IPS DF 4.7 (cell line): ENCODE results near the gene SH3PXD2B.
"Not testable (repeated sequence)": the region's sequence is repeated elsewhere in the genome, so short reads cannot be mapped to it uniquely, and the experiment has no call there.

ENCODE experiments used
- DNase-seq: peaks from one replicate; pipeline ENCODE4 v3.0.0-alpha.2; 2013; ENCODE audit warnings: low spot score; ENCODE audit errors: extremely low read depth

SH3PXD2B gene

DNA sequence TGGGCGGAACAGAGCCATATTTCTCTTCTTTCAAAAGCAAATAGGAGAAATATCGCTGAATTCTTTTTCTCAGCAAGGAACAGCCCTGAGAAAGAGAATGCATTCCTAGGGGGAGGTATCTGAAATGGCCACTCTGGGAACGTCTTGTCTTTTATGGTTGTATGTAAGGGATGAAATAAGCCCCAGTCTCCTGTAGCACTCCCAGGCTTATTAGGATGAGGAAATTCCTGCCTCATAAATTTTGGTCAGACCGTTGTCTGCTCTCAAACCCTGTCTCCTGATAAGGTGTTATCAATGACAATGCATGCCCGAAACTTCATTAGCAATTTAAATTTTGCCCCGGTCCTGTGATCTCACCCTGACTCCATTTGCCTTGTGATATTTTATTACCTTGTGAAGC lies 52.3 kb downstream of the SH3PXD2B start:
- DNase-seq = not testable (repeated sequence)

DNA sequence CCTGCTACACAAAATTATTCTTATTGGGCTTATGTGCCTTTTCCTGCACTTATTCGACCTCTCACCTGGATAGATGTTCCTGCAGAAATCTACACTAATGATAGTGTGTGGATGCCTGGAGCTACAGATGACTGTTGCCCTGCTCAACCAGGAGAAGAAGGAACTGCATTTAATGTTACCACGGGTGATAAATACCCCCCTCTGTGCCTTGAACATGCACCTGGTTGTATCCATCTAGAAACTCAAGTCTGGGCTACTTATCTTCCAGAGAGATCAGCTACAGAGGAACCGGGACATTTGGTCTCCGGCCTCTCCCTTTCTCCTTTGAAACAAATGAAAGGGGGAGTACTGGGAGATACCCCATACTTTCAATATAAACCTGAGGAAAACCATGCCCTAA lies 54.5 kb downstream of the SH3PXD2B start:
- DNase-seq = no peak

DNA sequence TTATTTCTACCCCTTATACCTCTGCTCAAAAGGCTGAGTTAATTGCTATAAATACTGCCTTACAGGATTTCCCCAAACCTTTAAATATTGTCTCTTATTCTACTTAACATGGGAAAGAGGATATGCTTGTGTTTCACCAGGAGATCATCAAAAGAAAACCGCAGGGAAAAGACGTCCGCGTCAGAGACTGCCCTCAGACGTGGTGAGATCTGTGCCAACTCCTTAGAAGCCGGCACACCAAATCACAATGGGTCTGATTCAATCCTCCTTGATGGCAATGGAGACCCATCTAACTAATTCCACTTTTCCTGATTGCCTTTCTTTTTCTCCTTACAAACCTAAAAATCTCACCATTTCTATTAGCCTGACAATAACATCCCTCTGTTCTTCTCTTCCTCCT lies 55.0 kb downstream of the SH3PXD2B start:
- DNase-seq = no peak

DNA sequence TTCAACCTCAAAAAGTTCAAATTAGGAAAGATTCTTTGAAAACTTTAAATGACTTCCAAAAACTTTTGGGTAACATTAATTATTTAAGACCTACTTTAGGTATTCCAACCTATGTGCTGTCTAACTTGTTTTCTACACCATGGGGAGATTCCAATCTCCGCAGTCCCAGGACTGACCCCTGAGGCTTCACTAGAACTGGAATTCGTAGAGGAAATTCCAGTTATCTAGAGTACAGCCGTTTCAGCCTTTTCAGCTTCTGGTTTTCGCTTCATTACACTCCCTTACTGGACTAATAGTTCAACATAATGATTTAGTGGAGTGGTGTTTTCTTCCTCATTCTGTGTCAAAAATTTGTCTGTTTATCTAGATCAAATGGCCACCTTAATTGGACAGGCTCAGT lies 55.7 kb downstream of the SH3PXD2B start:
- DNase-seq = not testable (repeated sequence)

DNA sequence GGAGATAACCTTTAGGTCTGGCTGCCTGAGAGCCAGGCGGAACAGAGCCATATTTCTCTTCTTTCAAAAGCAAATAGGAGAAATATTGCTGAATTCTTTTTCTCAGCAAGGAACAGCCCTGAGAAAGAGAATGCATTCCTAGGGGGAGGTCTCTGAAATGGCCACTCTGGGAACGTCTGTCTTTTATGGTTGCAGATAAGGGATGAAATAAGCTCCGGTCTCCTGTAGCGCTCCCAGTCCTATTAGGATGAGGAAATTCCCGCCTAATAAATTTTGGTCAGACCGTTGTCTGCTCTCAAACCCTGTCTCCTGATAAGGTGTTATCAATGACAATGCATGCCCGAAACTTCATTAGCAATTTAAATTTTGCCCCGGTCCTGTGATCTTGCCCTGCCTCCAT lies 57.3 kb downstream of the SH3PXD2B start:
- DNase-seq = not testable (repeated sequence)

DNA sequence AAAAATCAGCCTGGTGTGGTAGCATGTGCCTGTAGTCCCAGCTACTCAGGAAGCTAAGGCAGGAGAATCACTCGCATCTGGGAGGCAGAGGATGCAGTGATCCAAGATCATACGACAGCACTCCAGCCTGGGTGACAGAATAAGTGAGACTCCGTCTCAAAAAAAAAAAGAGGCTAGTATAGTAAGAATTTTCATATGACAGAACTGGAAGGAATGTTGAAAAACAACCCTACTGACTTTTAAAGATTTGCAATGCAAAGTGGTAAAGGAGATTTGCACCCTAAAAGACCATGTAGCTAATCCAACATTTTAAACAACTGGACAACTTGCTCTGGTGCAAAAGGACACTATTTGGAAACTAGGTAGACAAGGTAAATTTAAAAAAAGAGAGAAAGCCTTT lies 58.1 kb downstream of the SH3PXD2B start:
- no peak for DNase-seq

DNA sequence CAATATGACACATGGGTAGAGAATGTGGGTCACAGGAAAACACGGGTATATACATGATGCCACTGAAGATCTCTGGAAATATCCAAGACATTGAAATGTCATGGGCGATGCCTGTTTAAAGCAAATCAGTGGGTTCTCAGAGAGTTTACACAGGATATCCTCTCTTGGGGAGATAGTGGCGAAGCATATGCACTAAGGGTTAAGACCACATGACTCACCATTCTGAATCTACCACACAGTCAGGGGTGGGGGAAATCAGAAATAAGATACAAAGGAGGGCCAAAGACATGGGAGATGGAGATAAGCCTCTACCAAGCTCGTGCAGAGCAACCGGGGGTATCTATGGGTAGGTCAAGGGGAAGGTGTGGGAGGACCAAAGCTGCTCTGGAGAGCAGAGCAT lies 58.8 kb downstream of the SH3PXD2B start:
- DNase-seq = no peak

DNA sequence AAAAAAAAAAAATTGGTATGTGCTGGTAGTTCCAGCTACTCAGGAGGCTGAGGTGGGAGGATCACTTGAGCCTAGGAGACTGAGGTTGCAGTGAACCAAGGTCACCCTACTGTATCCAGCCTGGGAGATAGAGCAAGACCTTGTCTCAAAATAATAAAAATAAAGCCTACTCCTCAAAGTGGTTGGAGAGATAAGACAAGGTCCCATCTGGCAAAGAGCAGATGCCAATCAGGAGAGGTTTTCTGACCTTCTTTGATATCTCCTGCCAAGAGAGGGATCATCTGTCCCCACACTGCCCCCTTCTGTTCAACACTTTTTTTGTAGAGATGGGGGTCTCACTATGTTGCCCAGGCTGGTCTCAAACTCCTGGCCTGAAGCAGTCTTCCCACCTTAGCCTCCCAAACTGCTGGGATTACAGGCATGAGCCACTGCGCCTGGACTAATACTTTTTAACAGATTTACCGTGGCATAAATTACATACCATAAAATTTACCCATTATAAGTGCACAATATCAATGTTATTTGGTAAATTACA lies 64.7 kb downstream of the SH3PXD2B start:
- no peak for DNase-seq

DNA sequence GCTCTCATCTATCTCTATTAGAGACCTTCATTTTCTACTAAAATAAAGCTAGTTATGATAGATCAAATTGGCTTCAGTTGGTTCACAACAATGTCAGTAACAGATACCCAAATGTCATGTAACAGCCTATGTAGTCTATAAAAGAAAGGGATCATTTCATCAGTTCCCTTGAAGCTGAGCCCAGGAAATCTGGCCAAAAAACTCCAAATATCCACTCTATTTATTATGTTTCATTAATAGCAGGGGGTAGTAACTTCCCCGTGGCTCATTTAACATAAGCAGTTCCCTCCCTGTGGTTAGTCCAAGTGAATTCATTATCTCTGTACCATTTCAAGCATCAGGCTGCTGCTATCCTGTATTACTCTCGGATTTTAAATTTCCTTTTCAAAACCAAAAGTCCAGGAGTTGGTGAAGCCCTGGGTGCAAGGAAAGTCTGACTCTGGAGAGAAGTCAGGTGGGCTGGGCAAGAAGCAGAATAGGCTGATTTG lies 66.0 kb downstream of the SH3PXD2B start:
- DNase-seq = no peak

DNA sequence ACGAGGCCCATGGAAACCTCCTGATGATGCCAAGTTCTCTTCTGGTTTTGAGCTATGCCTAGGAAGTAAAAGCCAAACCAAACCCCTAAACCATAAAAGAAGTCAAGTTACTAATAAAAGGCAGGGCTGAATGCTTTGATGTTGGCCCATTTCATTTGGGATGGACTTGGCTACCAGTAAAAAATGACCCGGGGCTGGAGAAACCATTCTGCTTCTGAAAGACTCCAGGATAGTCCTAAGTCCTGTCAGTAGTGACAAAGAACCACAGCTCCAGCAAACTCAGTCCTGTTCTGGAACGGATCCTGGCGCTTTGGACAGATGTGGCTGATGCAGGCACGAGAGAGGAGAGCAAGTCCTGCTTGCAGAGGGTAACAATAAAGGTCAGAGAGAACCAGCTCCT lies 68.6 kb downstream of the SH3PXD2B start:
- DNase-seq = no peak

DNA sequence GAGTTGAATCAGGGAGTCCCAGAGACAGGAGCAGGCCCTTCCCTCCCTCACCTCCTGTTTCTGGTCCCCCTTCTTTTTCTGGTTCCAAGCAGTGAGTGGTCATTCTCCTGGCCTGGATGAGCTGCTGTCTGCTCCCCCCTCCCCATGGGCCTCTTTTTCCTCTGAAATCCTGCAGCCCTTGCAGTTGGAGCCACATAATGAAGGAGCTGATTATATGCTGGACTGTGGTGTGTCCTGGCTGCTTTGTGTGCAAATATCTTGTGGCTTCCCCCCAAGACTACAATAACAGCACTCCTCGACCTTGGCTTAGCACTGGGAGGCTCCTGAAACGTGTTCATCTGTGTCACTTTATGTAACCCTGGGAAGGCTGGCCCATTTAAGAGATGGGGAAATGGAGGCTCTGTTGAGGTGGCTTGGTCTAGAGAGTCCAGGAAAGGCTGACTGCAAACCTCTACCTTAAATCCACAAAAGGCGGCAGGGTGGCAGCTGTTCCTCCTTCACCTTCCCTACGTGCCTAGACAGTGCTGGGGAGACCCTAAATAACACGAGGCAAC lies 69.2 kb downstream of the SH3PXD2B start:
- no peak for DNase-seq

DNA sequence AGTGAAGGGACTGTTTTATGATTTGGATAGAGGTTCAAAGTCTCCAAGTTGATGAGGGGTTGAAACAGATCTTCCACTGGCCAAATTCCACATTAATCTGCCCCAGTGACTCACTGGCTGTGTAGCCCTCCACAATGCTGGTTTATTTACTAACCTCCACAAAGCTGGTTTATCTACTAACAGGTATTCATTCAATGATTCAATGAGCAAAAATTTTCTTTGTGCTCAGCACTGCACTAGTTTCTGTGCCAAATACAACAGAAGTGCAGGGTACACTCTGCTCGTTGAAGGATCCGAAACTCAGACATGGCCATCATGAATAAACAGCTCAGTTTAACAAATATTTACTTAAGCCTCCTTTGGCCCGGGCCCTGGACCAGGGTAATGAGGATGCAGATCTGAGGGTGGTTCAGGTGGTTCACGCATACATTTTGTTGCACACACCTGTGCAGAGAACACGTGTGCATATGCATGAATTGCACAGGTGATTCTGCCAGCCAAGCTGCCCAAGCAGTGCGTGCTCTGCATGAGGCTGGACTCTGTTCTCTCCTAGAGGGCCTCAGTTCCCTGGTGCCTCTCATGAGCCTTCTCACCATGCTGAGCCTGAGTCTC lies 71.0 kb downstream of the SH3PXD2B start:
- no peak for DNase-seq

DNA sequence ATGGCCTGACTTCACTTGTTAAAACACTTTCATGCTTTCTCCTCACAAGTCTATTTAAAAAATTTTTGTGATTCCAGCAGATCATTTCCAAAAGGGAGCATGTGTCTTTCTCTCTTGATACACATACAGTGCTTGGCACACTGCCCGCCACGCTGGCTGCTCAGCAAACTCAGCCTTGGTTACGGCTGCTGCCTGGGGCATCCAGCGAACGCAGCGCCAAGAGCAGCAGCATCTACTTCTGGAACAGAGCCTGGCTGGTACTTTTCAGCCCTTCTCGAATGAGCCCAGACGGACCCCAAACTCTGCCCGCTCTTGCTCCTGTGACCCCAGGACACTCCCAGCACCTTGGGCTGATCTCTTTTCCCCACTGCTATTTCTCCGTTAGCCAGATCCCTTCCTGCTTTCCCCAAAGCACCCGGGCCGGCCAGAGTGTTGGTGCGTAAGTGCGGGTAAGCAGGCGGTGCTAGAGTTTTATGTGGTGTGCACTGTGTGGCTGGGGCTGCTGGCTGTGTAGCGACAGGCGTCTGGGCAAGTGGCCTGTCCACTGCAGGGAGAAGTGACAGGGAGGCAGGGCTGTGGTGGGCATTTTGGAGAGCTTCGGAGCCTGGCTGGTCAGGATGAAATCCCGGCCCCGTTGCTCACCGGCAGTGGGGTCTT lies 73.2 kb downstream of the SH3PXD2B start:
- no peak for DNase-seq

DNA sequence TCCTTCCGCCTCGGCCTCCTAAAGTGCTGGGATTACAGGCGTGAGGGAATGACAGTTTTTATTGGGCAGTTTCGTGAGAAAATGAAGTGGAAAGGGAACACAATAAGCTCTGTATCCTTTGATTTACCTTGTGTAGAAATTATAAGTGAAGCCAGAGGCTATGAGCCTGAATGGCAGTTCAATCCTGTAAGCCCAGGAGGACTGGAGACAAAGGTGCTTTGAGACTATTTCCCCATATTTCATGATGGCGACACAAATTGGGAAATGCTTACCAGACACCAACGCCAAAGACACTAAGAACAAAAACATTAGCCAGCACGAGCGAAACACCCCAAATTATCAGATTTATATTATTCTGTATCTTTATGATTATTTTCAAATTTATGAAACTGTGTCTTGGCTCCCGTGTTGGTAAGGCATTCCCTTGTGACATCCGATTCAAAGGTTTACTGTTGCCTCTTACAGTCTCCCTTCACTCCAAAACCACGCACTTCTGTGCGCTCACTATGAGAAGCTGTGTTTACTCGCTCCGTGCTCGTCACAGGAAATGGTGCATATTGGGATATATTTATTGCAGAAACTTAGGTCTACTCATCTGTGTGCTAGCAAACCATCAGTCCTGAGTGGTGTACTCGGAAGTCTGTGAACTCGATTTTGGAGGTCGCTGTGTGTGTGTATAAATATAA lies 73.9 kb downstream of the SH3PXD2B start:
- no peak for DNase-seq

DNA sequence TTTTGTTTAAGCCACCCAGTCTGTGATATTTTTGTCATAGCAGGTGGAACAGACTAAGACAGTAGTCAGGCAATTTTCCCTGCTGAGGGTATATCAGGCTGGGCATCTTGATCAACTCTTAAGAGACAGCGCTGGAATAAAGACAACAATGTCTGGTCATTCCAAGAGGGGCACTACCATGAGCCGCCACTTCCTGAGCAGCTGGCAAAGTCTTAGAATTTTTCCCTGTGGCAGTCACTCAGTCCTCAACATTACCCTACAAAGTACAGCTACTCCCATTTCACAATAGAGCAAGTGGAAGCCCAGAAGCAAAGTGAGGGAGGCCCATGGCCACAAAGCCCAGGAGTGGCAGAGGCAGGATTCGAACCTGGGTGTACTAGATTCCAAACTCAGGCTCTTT lies 74.8 kb downstream of the SH3PXD2B start:
- DNase-seq = no peak

DNA sequence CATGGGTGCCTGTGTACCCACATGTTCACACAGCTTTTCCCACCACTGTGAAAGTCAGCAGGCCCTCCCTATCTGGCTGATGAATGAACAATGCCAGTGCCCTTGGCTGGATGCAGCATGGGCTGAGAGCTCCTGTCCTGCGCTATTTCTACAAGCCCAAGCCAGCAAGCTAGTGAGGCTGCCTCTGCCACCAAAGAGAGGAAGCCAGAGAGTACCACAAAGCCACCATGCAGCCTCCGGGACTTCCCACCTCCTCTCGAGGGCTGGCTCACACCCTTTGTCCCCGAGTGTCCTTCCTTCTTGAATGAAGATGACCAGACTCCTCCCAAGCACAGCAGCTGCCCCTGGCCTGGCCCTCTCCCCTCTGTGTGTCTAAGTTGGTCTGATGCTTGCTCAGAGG lies 76.5 kb downstream of the SH3PXD2B start:
- DNase-seq = no peak

DNA sequence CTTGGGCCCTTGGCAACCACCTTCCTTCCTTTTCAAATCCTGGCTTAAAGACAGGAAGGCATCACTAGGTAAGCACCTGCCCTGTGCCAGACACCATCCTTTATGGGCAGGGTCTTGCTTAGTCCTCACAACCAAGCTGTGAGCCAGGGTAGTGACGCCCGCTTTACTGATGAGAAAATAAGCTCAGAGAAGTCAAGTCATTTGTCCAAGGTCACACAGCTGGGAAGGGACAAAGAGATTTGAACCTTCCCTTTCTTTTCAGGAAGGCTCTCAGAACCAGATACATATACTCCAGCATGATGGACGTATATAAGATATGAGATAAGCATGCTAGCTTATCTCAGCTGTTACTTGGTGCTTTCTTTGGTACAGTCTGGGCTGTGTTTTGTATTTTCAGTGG lies 76.9 kb downstream of the SH3PXD2B start:
- no peak for DNase-seq

DNA sequence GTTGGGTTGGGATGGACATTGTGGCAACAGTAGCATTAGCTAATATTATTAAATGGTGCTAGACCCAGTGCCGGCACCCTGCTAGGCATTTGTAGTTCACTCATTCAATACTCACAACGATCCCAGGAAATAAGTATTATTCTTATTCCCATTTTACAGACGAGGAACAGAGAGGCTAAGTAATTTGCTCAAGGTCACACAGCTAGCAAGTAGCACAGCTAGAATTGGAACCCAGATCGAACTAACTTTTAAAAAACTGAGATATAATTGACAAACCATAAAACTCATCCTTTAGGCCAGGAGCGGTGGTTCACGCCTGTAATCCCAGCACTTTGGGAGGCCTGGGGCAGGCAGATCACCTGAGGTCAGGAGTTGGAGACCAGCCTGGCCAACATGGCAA lies 79.5 kb downstream of the SH3PXD2B start:
- DNase-seq = no peak

DNA sequence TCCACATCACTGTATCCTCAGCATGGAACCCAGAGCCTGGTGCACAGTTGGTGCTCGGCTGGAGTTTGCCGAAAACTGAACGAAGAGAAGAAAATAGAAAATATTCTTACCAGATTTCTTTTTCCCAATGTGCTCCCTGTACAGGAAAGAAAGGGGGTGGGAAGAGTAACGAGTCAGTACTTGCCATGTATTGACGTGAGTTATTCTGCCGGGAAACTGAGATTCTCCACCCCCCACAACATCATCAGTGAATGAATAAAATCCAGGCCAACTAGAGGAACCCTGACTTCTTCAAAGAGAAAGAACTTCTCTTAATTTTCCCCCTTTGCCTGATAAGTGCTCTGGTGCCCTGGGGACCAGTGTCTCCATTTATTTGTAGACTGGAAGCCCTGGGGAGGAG lies 80.6 kb downstream of the SH3PXD2B start:
- DNase-seq = no peak

DNA sequence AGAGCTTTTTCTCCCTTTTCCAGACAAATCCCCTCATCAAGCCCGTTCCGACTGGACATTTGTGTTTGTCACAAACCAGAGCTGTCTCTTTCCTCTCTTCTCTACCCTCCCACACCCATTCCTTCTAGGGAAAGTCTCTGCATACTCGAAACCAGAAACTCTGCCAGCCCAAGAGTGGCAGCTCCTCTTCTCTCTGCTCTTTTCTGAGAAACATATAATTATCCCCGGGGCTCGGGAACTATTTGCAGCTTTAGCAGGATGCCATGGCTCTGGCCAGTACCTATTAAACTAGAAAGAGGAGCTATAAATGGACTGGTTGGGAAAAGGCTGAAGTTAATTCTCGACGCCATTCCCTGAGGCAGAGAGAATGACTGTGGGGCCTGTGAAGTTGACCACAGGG lies 82.6 kb downstream of the SH3PXD2B start:
- no peak for DNase-seq

DNA sequence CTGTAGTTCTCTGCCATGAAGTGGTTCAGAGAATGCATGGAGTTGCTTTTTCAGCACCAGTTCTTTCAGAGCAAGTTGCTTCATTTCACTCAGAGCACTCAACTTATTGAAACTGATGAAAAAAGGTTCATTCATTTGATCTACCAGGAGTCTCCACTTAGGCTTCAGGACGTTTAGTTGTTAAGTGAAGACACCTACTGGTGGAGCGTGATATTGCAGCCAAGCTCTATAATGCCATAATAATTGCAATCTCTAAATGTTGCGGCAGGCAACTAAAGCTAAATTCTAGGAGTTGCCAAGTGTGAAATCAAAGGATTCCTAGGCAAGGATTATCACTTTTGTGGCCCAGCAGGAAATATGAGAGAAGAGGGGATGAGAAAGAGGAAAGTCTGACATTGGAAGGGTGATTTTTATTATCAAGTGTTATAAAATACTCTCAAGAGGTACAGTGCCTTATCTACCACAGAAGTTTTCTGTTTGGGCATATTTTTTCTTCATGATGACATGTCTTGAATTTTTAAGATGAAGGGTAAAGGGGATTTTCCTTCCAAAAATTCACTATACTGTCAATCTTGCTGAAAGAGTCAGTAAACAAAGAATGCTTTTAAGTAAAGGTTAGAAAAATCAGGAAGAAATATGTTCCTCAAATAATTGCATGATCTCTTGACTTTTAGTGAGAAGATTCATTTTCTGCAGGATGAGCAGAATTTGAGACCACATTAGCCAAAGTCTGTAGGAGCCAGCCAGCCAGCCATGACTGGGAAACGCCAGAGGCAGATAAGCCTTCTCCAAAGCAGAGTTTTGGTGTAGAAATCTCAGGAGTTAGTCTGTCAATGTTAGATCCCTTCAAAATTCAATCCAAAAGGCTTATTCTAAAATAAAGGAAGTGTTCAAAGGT lies 83.4 kb downstream of the SH3PXD2B start:
- DNase-seq = peak; percentile 25
